NCI-H1105 (cell line): Measurements from ENCODE around the gene KCNJ6.
"Not testable (repeated sequence)": the region's sequence is repeated elsewhere in the genome, so short reads cannot be mapped to it uniquely, and the experiment has no call there.

Source experiments
- DNase-seq: peaks from one replicate; lab custom pipeline; 2025; lab: John Stamatoyannopoulos, UW

KCNJ6 gene

DNA sequence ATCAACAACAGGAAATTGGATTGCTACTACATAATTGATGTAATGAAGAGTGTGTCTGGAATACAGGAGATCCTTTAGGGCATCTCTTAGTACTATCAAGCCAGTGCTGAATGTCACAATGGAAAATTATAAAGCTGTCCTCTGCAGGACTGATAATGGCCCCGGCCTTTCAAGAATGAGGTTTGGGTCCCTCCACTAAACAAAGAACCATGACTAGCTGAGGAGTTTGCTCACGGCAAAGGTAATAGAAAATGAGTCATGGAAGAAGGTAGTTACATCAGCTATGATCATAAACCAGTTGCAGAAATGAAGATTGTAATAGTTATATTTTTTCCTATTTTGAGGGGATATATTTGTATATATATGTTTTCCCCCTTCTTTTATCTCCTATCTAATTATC lies 145.8 kb downstream of the KCNJ6 start:
- no peak for DNase-seq

DNA sequence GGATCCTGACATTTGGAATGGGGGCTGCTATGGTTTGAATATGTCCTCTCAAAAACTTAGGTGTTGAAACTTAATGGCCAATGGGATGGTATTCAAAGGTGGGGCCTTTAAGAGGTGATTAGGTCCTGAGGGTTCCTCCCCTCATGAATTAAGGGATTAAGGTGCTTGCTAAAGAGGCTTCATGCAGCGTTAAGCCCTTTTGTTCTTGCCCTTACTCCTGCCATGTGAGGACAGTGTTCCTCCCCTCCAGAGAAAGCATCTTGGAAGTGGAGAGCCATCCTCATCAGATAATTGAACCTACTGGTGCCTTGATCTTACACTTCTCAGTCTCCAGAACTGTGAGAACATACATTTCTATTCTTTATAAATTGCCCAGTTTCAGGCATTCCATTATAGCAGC lies 146.6 kb downstream of the KCNJ6 start:
- no peak for DNase-seq

DNA sequence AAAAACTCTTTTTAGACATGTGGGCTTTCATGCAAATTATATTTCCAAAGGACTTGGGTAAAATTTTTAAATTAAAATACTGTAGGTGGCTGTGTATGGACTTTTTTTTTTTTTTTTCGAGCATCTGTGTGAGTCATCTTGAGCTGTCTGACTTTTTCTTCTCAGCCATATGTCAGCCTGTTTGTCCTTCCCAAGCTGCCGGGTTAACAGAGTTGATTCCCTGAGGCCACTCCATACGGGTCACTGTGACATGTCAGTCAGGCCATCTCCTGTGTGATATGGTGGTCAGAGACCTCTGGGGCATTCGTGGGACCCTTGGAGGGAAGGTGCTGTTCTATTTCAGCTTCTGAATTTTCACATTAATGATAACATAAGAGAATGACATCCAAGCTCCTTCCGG lies 148.3 kb downstream of the KCNJ6 start:
- DNase-seq: no peak

DNA sequence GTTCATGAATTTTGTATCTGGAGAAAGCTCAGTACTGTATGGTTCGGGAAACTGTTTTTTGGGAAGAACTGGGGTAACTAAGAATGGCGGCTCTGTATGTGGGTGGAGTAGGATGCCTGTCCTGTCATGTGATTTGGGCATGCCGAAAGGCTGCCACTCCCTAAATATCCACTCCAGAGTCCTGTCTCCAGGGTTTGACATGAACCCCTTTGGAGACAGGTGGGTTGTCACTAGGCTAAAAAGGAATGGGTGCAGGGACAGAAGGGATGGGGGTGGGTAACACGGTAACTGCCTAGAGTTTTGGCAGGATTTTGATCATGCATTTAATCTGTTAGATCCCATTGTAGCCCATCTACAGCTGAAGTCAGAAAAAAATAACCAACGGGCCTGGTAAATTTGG lies 150.1 kb downstream of the KCNJ6 start:
- no peak for DNase-seq

DNA sequence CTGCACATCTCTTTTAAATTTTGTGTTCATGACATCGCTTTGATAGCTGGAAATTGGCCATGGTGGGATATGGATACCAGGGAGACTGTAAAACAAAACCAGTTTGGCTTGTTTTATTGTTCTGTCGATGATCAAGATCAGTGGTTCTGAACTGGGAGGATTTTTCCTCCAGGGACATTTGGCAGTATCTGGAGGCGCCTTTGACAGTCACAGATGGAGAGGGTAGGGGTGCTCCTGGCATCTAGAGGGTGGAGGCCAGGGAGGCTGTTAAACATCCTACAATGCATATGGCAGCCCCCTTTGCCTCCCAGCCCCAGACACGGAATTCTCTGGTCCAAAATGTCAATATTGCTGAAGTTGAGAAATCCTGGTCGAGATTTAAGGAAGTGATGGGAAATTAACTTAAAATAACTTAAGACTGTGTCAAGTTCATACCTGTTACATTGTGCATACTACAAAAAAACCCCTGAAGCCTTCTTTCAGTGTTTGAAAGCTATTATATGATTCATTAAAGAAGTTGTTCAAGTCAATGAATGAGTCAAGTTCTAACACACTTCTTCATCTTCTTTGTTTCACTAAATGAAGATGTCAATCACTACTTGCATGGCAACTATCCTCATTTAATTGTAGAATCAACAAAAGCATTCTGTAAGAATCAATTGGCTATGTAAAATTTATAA lies 150.9 kb downstream of the KCNJ6 start:
- no peak for DNase-seq

DNA sequence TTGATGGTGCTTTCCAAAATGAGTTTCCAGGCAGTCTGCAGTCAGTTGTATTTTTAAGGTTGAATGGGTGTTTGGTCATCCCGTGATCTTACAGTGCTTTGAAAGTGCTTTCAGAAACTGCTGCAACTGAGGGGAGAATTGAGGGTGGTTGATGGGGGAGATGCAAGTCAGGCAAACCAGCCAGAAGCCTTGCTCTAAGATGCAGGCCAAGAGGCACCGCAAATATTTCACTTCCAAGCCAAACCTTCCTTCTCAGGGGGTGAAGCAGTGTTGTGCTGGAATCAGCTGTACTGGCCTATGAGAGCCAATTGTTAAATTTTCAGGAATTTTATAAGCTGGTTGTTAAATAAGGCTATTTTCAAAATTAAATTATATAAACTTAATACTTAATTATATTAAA lies 151.6 kb downstream of the KCNJ6 start:
- DNase-seq: no peak

DNA sequence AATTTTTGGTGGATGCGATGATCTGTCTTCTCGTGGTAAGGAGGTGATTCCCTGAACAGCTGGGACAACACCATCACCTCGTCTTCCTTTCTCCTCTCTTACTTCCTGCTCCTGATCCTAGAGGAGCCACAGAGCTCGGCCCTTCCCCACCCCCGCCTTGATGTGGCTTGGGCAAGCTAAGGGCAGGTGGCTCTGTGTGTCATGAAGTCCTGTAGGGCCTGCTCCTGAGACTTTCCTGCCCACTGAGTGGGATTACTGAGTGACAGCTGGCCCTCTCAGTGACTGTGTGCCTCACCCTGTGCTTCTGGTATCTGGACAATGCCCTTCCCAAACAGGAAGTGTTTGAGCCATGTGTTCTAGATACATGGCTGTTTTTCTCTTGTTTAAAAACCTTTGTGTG lies 153.0 kb downstream of the KCNJ6 start:
- DNase-seq: no peak

DNA sequence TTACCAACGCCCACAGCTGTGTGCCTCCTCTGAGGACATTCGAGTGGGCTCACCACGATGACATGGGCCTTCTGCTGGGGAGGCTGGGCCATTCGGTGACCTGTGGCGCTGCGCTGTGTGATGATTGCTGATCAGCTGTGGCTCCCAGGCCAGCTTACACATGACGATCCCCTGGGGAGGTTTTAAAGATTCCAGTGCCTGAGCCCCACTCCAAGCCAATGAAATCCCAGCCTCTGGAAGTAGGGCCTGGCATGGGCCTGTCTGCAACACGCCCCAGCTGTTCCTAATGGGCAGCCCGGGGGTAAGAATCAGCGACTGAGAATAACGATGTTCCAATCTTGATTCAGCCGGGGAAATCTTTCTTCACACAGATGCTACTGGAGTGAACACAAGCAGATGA lies 153.7 kb downstream of the KCNJ6 start:
- DNase-seq: no peak

DNA sequence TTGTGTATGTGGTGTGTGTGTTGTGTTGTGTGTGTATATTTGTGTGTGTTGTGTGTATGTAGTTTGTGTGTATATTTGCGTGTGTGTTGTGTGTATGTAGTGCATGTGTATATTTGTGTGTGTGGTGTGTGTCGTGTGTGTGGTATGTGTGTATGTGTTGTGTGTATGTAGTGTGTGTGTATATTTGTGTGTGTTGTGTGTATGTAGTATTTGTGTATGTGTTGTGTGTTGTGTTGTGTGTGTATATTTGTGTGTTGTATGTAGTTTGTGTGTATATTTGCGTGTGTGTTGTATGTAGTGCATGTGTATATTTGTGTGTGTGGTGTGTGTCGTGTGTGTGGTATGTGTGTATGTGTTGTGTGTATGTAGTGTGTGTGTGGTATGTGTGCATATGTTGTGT lies 154.9 kb downstream of the KCNJ6 start:
- DNase-seq: not testable (repeated sequence)

DNA sequence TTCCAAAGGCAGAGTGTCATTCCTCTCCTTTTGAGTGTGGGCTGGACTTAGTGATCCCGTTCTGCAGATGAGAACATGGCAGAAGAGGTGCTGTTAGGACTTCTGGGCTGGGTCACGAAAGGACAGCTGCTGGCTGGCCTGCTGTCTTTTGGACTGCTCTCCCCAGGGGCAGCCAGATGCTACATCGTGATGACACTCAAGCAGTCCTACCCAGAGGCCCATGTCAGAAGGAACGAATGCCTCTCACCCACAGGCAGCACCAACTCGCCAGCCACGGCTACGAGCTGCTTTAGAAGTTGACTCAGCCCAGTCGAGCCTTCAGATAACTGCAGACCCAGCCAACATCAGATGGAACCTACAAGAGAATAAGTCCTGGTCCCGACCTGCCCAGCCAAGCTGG lies 156.5 kb downstream of the KCNJ6 start:
- DNase-seq: no peak

DNA sequence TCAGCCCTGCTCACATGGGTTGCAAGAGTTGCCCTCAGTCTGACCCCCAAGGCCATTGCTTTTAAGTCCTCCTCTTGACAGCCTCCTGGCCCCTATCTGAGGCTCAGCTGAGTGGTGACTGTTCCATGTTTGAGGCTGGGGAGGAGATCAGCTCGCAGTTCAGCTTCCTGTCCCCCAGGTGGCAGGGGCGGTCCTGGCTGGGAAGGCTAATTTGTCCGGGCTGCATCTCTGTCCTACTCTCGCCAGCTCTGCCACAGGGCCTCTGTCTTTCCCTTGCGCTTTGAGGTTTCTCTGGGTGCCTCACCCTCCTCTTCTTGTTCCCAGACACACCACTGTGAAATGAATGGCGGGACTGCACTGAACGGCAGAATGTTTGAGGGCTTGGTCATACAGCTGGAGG lies 157.3 kb downstream of the KCNJ6 start:
- DNase-seq: peak; percentile 37

DNA sequence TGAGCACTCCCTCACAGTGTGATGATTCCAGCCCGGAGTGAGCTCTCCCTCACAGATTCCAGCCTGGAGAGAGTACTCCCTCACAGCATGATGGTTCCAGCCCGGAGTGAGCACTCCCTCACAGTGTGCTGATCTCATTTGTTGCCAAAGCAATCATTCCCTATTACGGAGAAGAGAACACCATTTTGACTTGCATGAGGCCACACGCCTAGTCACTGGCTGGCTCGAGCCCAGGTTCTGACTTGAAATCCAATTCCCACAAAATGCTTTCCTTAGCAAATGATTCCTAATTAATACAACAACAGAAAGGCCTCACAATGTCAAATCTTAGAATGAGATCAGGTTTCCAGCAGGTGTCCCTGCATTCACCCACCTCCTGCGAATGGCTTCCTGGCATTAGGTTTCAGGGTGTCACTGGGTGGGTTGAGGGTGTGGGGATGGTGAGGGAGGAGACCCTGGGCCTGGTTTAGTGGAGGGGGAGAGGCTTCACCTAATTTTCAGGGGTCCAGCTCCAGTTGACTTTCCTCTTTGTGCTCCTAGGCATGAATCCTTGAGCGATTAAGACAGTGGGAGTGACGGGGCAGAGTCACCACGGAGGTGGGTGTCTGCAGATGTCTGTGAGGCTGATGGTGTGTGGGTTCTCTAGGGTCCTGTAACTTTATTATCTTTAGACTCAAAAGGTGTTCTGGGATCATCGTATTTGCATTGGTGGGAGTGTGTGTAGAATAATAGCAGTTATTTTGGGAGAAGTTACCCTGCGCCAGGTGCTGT lies 158.5 kb downstream of the KCNJ6 start:
- DNase-seq: peak; percentile 88

DNA sequence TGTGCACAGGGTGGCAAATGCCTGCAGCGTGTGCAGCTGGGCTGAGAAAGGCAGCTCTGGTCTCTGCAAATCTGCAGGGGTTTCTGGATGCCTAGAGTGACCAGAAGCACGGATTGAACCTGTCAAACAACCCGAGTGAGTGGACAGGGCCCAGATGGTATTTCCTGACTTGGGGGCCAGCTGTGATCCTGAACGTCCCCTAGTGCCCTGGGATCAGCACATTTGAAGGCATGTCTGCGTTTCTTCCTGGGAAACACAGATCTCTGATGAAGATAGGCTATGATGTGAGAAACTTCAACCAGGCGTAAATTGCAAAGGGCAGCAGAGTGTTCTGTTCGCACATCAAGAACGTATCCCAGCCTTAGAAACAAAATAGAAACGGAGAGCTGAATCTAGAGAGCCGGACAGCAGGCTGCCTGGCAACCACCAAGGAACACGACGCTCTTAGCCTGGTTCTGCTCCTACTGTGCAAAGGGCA lies 163.1 kb downstream of the KCNJ6 start:
- no peak for DNase-seq

DNA sequence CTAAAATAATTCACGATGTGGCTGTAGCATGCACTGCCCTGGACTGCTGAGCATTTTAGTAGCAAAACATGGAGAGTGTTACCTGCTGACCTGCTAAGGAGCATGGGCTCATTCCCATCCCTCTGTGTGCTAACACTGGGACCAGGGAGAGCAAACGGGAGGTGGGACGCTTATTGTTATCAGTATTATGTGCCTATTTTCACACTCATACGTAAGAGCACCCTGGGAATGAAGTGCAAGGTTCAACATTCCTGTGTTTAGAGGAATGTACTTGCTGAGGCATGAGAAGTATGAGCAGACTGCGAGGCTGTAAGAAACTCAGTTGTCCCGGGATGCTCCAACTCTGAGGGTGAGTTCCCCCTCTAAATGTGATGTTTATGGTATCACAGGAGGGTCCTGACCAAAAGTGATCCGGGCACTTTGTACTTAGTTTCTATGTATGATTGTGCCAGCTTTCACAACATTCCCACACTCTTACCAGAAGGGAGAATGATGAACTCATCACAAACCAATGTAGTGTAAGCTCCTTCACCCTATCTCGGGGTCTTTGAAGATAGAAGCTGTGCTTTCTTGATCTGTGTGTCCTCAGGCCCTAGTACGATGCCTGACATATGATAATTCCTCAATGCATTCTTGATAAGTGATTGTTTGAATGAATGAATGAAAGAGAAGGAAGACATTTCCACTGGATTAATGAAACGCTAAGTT lies 164.8 kb downstream of the KCNJ6 start:
- DNase-seq: no peak

DNA sequence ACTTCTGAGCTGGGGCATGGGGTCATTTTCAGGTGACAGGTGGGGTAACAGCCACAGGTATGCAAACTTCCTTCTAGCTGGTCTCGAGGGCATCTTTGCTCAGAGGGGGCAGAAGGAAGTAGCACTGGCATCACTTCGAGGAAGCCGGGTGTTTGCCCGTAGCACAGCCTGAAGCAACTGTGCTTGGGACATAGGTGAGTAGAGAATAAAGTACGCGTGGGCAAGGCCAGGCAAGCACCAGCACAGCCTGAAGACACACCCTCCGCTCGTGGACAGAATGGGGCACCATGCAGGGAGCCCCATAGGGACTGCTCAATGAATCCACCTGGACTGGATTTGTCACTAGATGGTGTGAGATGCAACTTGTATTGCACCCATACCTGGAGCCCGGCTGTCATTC lies 167.1 kb downstream of the KCNJ6 start:
- no peak for DNase-seq

DNA sequence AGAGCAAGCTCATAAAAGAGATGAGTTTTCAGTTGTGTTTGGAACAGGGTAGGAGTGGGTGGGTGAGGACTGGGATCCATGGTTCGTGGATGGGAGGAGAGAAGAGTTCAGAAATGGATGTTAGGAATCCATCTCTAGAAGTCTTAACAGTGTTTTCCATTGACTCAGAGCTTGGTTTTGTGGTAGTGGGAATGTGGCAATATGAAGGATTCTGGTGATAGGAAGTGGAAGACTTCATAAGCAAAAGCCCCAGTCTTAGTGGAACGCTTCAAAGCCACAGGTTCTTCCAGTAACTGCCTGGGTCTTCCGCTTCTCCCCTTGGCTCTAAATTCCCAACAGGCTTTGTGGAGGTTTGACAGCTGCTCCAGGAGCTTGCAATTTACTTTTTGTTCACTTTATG lies 167.9 kb downstream of the KCNJ6 start:
- no peak for DNase-seq

DNA sequence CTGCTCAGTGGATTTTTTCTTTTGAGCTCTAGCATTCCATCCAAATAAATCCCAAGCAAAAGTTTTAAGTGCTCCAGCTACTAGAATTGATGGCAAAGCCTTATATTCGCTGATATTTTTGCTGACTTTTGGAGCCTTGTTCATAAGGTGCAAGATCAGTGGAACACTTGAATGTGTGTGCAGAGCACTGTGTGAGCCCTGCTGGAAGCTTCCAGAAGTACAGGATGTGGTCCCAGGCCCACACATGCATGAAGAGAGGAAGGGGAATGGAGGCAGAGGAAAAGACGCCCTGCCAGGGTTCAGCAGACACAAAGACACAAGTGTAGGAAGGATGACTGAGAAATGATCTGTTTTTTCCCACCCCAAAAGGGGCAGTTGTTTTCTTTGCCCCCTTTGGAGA lies 169.4 kb downstream of the KCNJ6 start:
- no peak for DNase-seq

DNA sequence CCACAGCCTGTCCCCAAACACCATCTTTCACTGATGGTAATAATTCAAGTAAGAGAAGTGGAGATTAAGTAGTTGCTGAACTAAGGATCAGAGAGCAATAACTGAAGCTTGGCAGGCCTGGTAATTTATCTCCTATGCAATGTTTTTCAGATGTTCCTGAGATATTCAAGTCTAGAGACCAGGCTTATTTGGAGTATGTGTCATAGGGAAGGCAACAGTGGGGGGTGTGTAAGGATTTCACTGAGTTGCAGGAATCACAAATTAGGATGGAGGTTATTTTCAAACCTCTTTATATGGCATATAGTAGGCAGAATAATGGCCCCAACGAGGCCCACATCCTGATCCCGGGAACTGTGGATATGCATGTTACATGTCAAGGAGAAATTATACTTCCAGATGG lies 171.7 kb downstream of the KCNJ6 start:
- DNase-seq: no peak

DNA sequence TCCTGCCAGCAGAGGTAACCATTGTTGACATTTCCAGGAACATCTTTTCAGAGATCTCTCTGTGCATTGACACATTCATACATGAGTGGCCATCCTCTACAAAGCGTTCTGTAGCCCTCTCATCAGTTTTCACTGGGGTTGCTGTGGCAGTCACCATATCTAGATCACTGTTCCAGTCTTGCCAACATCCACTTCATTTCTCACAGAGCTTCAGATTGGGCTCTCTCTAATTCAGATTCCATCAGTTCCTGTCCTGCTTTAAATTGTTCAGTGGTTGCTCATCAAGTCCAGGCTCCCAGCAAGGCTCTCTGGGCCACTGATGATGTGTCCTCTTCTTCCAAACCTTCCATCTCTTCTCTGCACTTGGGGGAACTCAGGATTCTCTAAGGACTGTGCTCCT lies 173.7 kb downstream of the KCNJ6 start:
- DNase-seq: no peak

DNA sequence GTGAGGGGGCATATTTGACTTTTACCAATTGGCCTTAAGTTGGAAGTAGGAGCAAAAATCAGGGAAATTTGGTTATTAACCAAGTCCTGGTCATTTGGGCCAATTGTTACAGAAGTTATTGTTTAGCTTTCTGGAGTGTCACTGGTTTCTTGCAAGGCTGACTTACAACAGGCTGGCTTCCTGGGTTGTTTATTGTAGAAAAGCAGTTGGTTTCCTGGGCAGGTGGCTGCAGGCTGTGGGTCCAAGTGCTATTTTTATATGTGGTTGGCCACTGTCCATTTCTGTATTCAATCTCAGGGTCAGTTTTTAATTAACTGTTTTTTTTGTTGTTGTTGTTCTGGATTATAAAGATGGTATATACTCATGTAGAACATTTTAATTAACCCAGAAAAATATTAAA lies 174.1 kb downstream of the KCNJ6 start:
- no peak for DNase-seq

DNA sequence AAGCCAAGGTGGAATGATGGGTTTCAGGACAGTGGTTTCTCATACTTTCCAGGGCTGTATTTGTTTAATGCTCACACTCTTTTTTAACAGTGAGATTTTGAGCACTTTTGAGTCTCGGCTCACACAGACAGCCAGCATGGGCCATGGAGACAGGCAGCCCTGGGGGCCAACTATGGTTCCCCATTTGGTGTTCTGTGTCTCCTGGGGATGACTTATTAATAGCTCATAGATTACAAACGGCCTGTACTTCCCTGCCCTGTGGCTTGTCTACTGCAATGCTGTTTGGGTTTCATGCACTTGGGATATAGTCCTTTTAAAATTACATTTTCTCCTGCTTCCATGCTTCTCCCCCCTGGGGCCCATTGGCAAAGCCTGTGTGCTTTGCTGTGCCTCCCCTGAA lies 178.3 kb downstream of the KCNJ6 start:
- no peak for DNase-seq

DNA sequence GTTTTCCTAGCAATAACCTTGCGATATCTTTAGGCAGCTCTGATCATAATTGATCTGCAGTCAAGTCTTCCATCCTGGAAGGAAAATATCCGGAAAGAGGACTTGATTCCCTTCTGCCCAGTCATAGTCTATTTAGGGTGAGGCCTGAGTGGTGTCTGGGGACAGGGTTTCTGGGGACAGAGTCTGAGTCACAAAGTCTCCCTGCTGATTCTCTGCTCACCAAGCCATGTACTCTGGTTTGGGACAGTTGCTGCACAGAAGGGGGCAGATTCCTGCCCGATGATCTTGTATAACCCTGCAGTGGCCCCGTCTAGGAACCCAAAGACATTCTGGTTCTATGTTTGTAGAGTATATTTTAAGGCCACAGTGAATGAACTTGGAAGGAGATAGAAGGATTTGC lies 178.8 kb downstream of the KCNJ6 start:
- DNase-seq: no peak

DNA sequence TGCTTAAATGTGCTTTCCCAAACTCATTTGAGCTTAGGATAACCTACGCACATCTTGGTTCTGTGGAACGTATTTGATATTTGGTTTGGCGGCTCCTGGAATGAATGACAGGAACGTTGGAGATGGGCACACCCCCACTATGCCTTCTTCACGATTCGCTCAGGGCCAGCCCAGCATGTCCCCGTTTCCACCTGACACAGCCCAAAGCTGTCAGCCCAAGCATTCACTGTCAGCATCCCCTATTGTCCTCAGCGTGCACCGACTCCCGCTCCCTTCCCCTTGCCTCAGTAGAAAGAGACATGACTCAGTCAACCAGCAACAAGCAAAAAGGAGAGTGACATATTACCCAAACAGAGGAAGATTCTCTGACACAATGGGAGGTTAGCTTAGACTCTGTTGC lies 181.4 kb downstream of the KCNJ6 start:
- DNase-seq: no peak
